UCSD-AML1 (cell line): ENCODE measurements around the gene CLEC5A.
A peak's percentile ranks its signal among the peaks of the same experiment; 100 is the strongest.
"Not testable (repeated sequence)": the region's sequence is repeated elsewhere in the genome, so short reads cannot be mapped to it uniquely, and the experiment has no call there.

Experiments used
- DNase-seq: peaks from one replicate; lab custom pipeline; 2025; ENCODE audit not compliant: unreplicated experiment; lab: John Stamatoyannopoulos, UW

The CLEC5A gene

DNA sequence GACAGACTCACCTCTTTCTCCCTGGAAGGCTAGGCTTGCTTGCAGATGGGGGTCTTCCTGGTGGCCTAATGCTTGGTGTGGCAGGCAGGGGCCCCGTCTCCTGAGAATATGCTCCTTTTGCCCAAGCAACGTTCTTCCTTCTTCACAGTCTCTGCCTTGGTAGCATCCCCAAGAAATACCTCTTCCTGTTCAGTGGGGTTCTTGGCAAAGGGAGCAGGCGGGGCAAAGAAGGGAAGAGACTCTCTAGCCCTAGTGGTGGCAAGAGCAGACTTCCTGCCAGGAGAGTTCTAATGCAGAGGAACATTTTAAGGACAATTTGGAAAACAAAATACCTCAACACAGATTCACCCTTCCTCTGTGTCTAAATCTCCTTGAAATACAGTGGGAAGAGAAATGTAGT lies at the start of gene CLEC5A:
CLEC5A (minus strand) TSS at position 179 of the 400 bp plus-strand sequence. CDS start 682 bp downstream, outside the sequence.
- DNase-seq: no peak

DNA sequence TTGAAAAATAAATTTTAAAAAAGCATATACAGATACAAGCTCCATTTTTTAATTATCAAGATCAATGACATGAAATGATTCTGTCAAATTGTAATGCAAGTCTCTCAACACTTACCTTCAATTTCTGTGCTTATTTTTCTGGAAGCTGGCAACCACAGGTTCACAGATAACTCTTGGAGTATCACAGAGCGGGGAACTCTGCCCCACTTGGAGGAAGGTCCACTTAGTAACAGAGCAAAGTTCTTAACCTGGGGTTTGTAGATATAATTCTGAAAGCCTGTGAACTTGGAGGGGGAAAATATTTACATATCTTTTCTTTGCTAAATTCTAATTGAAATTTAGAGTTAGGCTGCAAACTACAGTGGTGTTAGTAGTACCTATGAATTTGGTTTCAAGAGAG lies 46.6 kb upstream of the CLEC5A start:
- DNase-seq: no peak

DNA sequence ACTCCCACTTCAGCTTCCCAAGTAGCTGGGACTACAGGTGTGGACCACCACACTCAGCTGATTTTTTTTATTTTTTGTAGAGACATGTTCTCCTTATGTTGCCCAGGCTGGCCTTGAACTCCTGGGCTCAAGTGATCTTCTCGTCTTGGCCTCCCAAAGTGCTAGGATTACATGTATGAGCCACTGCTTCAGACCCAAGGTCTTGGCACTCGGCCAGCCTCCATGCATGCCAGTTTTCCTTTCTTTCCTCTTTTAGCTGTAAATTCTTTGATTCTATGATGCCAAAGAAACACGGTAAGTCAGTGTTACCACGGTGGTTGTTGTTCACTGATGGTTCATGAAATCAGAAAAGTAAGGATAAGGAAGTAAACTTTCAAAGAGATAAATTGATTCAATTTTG lies 45.9 kb upstream of the CLEC5A start:
- DNase-seq: no peak

DNA sequence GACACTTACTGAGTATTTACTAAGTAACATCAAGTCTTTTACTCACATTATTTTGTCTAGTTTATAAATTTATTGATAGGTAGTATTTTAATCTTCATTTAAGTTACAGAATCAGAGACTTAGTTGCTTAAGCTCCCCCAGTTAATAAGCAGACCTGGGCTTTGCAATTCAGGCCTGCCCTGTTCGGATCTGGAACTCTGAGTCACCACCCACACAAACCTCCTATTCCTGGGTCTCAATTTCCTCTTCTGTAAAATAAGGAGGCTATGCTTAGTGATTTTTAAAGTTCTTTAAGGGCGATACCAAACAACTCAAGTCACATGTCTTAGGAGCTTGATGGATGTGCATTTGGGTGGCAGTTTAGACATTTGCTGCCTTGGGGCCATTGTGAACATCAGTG lies 45.4 kb upstream of the CLEC5A start:
- DNase-seq: no peak

DNA sequence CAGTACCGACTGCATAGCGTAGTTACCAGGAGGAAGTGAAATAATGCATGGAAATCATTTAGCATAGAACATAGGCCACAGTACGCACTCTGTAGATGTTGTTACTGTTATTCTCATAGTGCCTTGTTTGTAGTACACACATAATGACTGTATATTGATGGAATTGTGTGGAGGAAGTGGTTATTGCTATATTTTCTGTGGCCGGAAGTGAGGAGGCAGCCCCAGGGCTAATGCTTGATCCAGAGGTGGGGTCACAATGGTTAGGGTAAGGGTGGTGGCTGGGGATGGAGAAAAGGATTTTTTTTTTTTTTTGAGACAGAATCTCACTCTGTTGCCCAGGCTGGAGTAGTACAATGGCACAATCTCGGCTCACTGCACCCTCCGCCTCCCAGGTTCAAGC lies 44.4 kb upstream of the CLEC5A start:
- no peak for DNase-seq

DNA sequence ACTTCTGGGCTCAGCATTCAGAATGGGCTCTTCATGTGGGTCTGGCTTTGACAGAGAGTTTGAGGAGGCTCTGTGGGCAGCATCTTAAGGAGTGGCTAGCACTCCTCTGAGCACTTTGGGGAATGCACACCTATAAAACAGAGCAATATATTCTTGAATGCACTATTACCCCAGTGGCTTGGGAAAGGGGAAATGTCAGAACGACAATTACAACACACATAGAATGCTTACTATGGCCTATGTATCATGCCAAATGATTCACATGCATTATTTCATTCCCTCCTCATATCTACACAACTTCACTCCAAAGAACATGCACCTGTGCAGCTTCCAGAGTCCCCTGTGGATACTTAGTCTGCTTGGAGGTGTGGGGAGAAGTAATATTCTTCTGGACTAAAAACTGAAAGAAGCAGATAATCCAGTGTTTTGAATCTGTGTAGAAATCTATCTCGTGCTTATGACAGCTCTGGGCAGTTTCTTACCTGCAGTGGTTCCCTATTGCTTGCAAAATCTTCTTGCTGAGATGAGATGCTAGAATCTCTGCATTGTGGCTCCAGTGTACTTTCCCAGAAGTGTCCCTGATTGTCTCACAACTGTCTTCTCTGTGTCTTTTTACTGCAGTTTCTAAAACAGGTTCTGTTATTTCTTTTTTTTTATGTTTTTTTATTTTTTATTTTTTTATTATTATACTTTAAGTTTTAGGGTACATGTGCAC lies 43.4 kb upstream of the CLEC5A start:
- no peak for DNase-seq

DNA sequence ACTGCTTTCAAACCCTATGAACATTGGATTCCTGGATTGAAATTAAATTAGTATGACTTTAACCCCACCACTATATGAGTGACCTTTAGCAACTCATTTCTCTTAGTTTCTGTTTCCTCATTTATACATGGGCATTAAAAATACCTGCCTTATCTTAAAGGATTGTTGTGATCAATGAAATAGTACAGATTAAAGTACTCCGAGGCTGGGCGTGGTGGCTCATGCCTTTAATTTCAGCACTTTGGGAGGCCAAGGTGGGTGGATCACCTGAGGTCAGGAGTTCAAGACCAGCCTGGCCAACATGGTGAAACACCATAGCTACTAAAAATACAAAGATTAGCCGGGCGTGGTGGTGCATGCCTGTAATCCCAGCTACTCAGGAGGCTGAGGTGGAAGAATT lies 41.0 kb upstream of the CLEC5A start:
- DNase-seq: not testable (repeated sequence)

DNA sequence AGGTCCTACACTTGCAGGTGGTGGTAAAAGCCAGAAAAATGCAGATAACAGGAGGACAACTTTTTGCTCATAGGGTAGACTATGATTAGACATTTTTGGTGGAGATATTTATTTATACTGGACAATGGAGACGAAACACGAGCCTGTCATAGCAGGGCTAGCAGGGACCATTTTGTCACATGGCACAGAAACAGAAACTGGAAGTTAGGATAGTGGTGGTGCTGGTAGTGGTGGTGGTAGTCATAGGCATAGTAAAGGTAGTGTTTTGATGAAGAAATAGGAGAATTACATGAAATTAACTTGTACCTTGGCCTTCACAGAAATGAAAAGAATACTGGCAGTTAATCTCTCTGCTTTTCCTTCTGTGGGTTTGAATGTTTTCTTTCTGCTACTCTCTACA lies 40.1 kb upstream of the CLEC5A start:
- DNase-seq: no peak

DNA sequence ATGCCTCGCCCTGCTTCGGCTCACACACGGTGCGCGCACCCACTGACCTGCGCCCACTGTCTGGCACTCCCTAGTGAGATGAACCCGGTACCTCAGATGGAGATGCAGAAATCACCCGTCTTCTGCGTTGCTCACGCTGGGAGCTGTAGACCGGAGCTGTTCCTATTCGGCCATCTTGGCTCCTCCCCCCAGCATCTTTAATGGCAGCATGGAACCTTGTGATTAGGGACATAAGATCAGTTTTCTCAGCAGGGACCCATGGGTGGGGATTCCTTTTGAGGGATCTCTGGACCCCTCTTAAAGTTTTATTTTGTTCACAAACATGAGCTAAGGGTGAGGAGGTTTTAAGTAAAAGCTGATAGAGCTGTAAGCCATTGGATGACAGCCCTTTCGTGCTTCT lies 39.2 kb upstream of the CLEC5A start:
- DNase-seq: not testable (repeated sequence)

DNA sequence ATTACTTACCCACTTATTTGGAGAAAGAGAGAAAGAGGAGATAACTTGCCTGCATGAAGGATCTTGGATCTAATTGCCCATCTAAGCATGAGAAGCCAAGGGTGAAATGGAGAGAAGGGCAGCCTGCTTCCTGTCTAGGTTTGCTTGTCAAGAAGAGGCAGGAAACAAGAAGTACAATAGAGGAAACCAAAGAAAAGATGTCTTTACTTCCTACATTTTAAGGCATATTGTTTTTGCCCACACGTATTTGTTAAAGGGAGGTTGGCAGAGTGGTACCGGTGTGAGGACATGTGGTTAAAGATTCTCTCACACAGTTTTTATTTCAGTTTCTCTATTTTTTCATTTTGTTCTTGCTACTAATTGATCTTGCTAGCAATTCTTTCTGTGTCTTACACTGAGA lies 32.8 kb upstream of the CLEC5A start:
- DNase-seq: no peak

DNA sequence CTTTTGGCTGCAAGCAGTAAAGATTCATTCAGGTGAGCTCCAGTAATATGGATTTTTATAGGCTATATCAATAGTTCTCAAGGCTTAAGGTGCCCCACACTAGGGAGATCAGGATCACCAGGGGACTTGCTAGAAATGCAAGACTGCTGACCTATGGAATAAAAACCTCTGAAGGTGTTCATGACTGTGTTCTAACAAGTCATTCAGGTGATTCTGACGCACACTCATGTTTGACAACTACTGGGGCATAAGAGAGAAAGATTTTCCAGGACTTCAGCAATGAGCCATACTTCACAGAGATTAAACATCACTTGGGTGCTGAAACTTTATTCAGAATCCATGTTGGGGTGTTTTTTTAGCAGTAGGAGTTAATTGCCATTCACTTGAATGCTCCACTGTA lies 31.6 kb upstream of the CLEC5A start:
- DNase-seq: no peak

DNA sequence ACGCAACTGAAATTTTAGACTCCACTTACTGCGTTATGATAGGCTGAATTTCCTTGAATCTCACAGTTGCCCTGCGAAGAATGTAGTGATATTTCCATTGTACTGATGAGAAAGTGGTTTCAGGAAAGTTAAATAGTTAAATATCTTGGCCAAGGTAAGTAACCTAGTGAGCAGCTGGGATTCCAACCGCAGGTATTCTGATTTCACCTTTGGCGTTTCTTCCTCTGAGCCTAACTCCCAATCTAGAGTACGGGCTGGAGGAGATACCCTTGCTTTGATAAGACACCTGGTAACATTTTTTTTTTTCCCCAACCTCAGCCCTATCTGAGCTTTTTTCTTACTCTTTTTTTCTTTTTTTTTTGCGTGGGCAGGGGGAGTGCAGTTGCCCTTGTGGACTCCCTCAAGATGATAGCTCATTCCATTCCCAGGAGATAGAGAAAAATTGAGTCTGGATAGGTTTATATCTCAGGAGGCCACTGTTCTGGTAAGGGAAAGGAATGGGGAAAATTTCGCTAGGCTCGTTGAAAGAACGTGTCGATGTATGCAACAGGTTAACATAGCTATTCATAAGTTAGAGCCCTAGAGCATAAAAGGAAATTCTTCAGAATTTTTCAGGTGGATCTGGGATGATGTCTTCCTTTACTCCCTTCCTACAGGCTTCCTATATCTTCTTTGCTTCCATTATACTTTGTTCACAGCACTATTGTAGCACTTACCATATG lies 29.9 kb upstream of the CLEC5A start:
- no peak for DNase-seq

DNA sequence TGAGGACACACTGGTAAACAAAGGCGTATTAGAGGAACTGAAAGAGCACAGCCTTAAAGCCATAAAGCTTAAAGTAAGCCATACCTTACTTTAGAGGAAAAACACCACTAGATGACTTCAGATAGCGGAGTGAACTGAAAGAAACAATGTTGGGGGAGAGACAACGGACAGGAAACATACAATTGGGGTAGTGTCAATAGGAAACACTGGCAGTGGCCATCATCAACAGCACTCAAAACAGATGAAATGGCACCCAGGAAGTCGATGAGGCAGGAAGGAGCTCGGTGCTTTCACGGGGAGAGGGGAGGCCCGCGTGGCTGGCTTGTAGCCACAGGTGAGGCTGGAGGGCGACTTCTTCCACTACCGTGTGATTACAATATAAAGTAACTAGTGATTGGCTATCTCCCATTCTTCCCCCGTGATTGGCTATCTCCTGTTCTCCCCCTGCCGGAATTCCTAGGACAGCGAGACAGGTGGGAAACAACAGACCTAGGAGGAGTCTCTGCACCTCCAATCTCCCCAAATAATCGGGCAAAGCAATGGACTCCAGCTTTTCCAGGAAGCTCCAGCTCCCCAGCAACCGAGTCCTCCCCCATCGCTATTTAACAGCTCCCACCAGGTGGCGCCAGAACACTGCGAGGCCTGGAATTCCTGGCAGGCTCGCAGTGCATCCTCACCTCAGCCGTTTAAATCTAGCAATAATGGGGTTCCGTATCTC lies 29.2 kb upstream of the CLEC5A start:
- peak; percentile 64 for DNase-seq

DNA sequence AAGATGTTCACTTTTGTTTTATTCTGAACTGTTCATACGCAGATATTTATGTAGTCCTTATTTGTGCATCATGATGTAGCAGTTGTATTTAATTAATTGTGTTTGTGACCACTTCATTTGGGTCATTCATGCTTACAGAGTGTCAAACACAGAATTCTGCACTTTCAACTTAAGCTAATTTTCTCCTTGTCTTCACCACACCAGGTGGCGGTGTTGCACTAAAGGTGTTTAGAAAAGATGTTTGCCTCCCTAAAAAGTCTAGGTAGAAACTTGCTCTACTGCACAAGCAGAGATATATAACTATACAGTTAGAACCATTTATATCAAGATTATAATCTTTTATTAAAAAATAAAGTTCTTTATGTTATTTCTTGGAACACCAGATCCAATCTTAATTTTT lies 28.1 kb upstream of the CLEC5A start:
- no peak for DNase-seq

DNA sequence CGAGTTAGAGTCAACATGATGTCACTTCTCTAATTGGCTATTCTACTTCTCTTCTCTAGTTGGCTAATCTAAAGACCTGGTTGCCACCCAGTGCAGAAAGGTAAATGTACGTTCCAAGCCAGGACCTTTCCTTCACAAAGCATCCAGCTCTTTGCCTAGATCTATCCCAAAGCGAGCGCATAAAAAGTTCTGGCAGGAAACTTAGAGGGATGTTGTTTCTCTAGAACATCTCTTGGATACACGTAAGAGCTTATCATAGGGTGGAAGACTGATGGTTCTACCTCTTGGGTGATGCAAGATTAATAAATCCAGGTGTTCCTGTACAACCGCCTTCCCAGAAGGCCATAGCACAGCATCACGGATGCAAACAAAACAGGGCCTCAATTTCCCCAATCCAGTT lies 26.9 kb upstream of the CLEC5A start, which contains the start of gene TAS2R38:
TAS2R38 (minus strand) TSS at position 101 of the 400 bp plus-strand sequence; CDS start at position 17, 84 bp downstream.
- DNase-seq: no peak

DNA sequence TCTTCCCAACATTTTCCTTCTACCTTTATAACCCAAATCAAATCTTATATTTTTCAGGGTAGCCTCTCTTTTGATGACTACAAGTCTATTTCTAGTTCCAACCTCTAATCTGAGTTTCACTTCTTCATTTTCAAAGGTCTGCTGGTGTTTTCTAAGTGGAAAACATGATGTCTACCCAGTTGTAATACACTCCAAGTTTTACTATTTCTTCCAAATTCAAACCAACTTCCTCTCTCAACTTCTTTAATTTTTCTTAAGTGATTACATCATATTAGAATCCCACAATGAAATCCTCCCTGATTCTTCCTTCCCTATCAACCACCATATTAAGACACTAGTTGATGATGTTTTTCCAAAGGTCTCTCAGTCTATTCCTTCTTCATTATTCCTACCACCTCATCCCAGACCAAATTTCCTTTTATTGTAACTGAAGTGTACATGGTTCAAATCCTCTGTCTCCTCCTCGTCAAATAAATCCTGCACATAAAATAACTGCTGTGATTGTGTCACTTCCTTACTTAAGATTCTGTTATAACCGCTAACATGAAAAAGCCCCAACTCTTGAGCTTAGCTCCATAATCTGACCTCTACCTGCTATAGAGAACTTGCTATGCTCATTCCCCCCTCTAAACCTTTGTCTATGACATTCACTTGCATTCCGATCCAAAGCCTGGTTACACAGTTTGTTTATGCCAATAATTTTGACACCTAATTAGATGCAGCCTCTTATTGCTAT lies 14.1 kb upstream of the CLEC5A start:
- DNase-seq: no peak

DNA sequence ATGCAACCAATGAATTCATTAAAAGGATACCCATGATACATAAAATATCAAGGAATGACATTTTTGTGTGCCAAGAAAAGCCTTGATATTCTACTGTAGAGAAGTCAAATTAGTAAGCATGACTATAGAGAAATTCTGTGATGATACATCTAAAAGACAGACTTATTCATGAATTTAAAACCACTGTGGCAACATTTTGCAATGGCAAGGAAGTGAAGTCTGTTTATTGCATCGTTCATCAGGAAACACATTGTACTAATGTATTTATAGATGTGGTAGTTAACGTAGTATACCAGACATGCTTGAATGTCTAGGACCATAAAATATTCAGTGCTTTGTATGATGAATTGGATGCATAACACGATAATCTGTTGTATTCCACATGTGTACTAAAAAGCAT lies 9.3 kb upstream of the CLEC5A start:
- DNase-seq: no peak

DNA sequence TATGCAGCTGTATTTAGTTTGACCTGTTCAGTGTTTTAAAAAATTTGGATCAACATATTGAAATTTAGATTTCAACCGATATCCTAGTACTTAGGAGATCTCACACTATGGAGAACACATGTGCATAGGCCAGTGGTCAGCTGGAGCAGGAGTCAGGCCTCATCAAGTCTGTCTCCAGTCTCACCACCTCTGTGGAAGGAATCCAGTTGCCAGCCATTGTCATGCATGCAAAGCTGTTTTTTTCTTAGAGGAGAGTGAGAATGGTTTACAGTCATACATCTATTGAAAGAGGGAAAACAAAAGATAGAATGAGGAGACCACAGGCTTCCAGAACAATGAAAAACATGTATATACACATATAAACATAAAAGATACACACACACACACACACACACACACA lies 7.6 kb upstream of the CLEC5A start:
- DNase-seq: no peak

DNA sequence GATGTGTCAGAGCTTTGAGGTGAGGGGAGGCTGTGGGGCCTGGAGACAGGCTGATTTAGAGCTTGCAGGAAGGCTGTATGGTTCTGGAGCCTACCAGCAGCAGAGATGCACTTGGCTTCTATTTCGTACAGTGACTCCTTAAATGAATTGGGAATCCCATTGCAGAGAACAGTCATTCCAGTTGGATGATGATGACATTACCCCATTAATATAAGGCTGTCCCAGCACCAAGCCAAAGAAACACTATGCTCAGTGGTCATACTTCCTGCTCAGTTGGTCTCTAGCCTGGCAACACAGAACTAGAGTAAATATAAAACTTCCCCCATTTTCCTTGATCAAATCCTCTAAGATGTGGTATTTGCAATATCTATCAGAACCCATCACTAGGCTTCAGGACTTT lies 5.7 kb upstream of the CLEC5A start:
- no peak for DNase-seq

DNA sequence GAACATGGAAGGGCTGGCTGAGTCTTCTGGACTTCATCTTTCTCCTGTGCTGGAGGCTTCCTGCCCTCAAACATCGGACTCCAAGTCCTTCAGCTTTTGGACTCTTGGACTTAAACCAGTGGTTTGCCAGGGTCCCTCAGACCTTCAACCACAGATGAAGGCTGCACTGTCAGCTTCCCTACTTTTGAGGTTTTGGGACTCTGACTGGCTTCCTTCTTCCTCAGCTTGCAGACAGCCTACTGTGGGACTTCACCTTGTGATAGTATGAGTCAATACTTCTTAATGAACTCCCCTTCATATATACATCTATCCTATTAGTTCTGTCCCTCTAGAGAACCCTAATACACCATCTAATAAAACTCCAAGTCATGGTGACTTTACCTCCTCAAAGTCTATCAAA lies 4.0 kb upstream of the CLEC5A start:
- DNase-seq: peak; percentile 10

DNA sequence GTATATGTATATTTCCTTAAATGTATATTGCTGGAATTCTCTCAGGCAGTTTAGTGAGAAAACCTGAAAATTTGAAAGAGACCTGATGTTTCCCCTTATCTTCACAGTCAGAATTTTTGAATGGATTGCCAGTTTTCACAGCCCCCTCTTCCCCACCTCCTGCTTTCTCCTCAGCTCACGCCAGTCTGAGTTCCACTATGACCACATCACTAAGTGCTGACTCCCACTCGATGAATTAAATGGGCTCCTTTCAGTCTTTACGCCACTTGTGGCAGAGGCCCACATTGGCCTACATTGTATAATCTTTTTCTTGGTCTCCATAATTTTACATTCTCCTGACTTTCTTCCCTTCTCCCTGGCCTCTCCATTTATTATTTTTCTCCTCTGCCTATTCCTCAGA lies 3.1 kb upstream of the CLEC5A start:
- no peak for DNase-seq
